ENCODE data around the gene DOK3.
A peak's percentile ranks its signal among the peaks of the same experiment; 100 is the strongest.
"Not testable (repeated sequence)": the region's sequence is repeated elsewhere in the genome, so short reads cannot be mapped to it uniquely, and the experiment has no call there.

The DOK3 gene

DNA sequence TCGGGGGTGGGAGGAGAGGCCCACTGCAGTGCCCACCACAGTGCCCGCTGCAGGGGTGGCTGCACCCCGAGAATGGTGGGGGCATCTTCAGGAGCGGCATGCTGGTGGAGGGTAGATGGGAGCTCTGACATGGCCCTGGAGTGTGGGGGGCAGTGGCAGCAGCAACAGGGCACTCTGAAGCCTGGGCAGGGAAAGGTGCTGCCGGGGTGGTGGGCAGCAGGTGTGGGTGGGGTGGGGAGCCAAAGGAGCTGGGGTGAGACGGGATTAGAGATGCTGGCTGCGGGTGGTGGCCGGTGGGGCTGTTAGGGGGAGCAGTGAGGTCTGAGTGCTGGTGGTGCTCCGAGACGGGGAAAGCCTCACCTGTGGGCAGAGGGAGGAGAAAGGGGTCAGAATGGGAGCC, 26.8 kb upstream of the DOK3 start:
- H3K27ac ChIP-seq: peak overlapping the region; percentile 36; the same call in 1 of the 2 replicates
- TF ChIP-seq, protein P1, sequence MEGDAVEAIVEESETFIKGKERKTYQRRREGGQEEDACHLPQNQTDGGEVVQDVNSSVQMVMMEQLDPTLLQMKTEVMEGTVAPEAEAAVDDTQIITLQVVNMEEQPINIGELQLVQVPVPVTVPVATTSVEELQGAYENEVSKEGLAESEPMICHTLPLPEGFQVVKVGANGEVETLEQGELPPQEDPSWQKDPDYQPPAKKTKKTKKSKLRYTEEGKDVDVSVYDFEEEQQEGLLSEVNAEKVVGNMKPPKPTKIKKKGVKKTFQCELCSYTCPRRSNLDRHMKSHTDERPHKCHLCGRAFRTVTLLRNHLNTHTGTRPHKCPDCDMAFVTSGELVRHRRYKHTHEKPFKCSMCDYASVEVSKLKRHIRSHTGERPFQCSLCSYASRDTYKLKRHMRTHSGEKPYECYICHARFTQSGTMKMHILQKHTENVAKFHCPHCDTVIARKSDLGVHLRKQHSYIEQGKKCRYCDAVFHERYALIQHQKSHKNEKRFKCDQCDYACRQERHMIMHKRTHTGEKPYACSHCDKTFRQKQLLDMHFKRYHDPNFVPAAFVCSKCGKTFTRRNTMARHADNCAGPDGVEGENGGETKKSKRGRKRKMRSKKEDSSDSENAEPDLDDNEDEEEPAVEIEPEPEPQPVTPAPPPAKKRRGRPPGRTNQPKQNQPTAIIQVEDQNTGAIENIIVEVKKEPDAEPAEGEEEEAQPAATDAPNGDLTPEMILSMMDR (conservative IDR thresholded peaks at IDR 0.05): no peak
- TF ChIP-seq ZFX (IDR thresholded peaks at IDR 0.05): no peak

GRCh38 chr5:177535125-177535524, 25.5 kb upstream of the DOK3 start:
- no peak for TF ChIP-seq ZFX (IDR thresholded peaks at IDR 0.05)
- TF ChIP-seq, protein P1 (conservative IDR thresholded peaks at IDR 0.05): no peak
- H3K27ac ChIP-seq: no peak overlapping the region

DNA sequence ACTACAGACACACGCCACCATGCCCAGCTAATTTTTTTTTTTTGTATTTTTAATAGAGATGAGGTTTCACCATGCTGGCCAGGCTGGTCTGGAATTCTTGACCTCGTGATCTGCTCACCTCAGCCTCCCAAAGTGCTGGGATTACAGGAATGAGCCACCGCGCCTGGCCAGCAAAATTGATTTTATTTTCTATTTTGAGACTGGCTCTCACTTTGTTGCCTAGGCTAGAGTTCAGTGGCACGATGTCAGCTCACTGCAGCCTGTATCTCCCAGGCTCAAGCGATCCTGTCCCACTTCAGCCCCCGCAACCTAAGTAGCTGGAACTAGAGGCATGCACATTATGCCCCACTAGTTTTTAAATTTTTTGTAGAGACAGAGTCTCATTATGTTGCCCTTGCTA, 24.8 kb upstream of the DOK3 start:
- not testable (repeated sequence) for H3K27ac ChIP-seq

- peak overlapping the region; percentile 58 for H3K27ac ChIP-seq
- no peak for TF ChIP-seq ZFX (IDR thresholded peaks at IDR 0.05)
- TF ChIP-seq, protein P1 (conservative IDR thresholded peaks at IDR 0.05): no peak
These were observed 21.7 kb upstream of the DOK3 start for GRCh38 chr5:177531209-177531940.

GRCh38 chr5:177530638-177531037, 21.0 kb upstream of the DOK3 start:
- H3K27ac ChIP-seq: no peak overlapping the region; the same call in 1 of the 2 replicates
- TF ChIP-seq, protein P1 (conservative IDR thresholded peaks at IDR 0.05): no peak
- no peak for TF ChIP-seq ZFX (IDR thresholded peaks at IDR 0.05)

GRCh38 chr5:177529247-177530203, 19.9 kb upstream of the DOK3 start:
- TF ChIP-seq, protein P1 (conservative IDR thresholded peaks at IDR 0.05): no peak
- no peak for TF ChIP-seq ZFX (IDR thresholded peaks at IDR 0.05)
- no peak overlapping the region for H3K27ac ChIP-seq

- no peak overlapping the region for H3K27ac ChIP-seq
- no peak for TF ChIP-seq ZFX (IDR thresholded peaks at IDR 0.05)
- TF ChIP-seq, protein P1 (conservative IDR thresholded peaks at IDR 0.05): no peak
These were observed 19.0 kb upstream of the DOK3 start for GRCh38 chr5:177528631-177529030.
